WTC11 (cell line): Measurements from ENCODE around the gene HMGB2.

Experiments used
- ATF3 ChIP-seq: sonication (generic); formaldehyde crosslinking; conservative IDR thresholded peaks from 2 replicates; pipeline ENCODE4 v1.8.1; 2022; ENCODE audit warnings: mild to moderate bottlenecking, missing genetic modification reagents
- CREB1 ChIP-seq: sonication (generic); formaldehyde crosslinking; IDR thresholded peaks from 2 replicates; pipeline ENCODE4 v1.8.0; 2023; ENCODE audit warnings: mild to moderate bottlenecking, missing genetic modification reagents
- CTCF ChIP-seq: fragments of 200-600 bp; IDR thresholded peaks from 2 replicates; pipeline ENCODE4 v1.8.0; 2022; ENCODE audit warnings: antibody characterized with exemption
- E2F1 ChIP-seq: sonication (generic); formaldehyde crosslinking; IDR thresholded peaks from 2 replicates; pipeline ENCODE4 v1.8.0; 2022; ENCODE audit warnings: mild to moderate bottlenecking, missing genetic modification reagents
- ERG ChIP-seq: fragments of 250-450 bp; sonication (Bioruptor Pico); IDR thresholded peaks from 2 replicates; pipeline ENCODE4 v1.8.0; 2021; ENCODE audit warnings: mild to moderate bottlenecking
- FOXJ3 ChIP-seq: sonication (generic); formaldehyde crosslinking; IDR thresholded peaks from 2 replicates; pipeline ENCODE4 v1.9.0; 2021; ENCODE audit warnings: missing genetic modification reagents, mild to moderate bottlenecking, borderline replicate concordance
- MYBL2 ChIP-seq: sonication (generic); formaldehyde crosslinking; IDR thresholded peaks from 2 replicates; pipeline ENCODE4 v1.8.1; 2023; ENCODE audit warnings: mild to moderate bottlenecking, moderate library complexity, missing genetic modification reagents
- PRDM15 ChIP-seq: sonication (generic); formaldehyde crosslinking; IDR thresholded peaks from 2 replicates; pipeline ENCODE4 v1.8.0; 2022; ENCODE audit warnings: missing genetic modification reagents
- SOX15 ChIP-seq: fragments of 250-450 bp; sonication (Bioruptor Pico); IDR thresholded peaks from 2 replicates; pipeline ENCODE4 v1.9.0; 2021; ENCODE audit warnings: mild to moderate bottlenecking
- TCF7 ChIP-seq: sonication (generic); formaldehyde crosslinking; IDR thresholded peaks from 2 replicates; pipeline ENCODE4 v1.8.0; 2022; ENCODE audit warnings: mild to moderate bottlenecking, low read depth, missing genetic modification reagents, moderate library complexity
- TP53 ChIP-seq: sonication (generic); formaldehyde crosslinking; IDR thresholded peaks from 2 replicates; pipeline ENCODE4 v1.8.1; 2023; ENCODE audit warnings: mild to moderate bottlenecking, missing genetic modification reagents
- ZBTB21 ChIP-seq: sonication (generic); formaldehyde crosslinking; IDR thresholded peaks from 2 replicates; pipeline ENCODE4 v1.8.1; 2023; ENCODE audit warnings: mild to moderate bottlenecking, missing genetic modification reagents, borderline replicate concordance
- ZNF138 ChIP-seq: sonication (generic); formaldehyde crosslinking; conservative IDR thresholded peaks from 2 replicates; pipeline ENCODE4 v1.8.1; 2022; ENCODE audit warnings: mild to moderate bottlenecking, moderate library complexity, missing genetic modification reagents
- ZNF532 ChIP-seq: fragments of 250-450 bp; sonication (Bioruptor Pico); IDR thresholded peaks from 2 replicates; pipeline ENCODE4 v1.9.0; 2021; ENCODE audit warnings: mild to moderate bottlenecking, borderline replicate concordance

GRCh38 chr4:173316060-173316459 is 18.1 kb downstream of the HMGB2 start:
- TF ChIP-seq CTCF (no peak), TCF7 (CRISPR knock-in tag) (no peak), ERG (CRISPR knock-in tag) (no peak), CREB1 (no peak), ZNF138 (CRISPR knock-in tag) (no peak), TP53 (CRISPR knock-in tag) (no peak), ATF3 (CRISPR knock-in tag) (no peak), MYBL2 (CRISPR knock-in tag) (no peak), ZBTB21 (CRISPR knock-in tag) (no peak), SOX15 (no peak), FOXJ3 (CRISPR knock-in tag) (no peak), E2F1 (CRISPR knock-in tag) (no peak), PRDM15 (CRISPR knock-in tag) (no peak), ZNF532 (CRISPR knock-in tag) (no peak)
